ENCODE results near the gene C5orf46.

GRCh38 chr5:147845618-147846017 is 60.7 kb downstream of the C5orf46 start:
- TF ChIP-seq CTCF (conservative IDR thresholded peaks at IDR 0.05; ENCODE audit: low read depth, low read length) (no peak), EZH2 (IDR thresholded peaks at IDR 0.05; ENCODE audit: borderline replicate concordance, low read depth, low read length, poor library complexity, severe bottlenecking) (no peak)
